ENCODE measurements around the gene ZNF155.

DNA sequence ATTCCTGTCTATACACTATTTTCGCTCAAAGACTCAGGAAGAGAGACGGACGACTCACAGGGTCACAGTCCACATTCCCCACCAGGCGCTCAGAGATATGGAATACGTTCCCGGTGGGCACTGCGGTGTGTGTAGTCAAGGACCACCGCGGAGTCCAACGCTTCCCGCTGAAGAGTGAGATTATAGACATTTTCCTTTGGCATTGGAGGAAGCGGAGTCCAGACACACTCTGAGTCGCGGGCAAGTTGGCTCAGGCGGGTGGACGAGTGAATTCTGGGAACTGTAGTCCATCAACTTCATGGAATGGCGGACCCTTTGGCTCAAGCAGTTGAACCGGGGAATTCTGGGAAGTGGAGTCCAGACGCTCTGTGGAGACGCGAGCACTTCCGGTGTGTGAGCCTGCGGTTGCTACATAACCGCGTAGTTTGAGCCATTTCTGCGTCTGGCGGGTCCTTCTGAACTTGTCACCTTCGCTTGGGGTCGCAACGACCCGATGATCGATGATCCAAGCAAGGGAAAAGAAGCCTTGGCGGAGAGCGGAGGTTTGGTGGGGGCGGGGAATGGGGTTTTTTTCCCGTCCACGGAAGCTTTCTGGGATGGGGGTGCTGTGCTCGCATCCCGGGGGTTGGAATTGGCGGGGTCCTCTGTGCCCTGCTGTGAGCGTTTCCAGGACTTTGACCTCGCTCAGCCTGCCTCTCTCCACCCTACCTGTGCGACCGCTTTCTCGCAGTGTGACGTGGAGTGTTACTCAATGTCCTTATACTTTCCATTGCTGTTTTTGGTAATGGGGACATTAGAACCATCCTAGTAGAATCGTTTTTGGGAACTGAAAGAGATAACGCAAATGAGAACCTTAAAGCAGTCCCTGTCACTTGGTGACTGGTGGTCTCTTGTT, 18.8 kb downstream of the ZNF155 start, which contains the start of gene ZNF230:
- peak; percentile 44; the same call in 1 of the 2 replicates for TF ChIP-seq POLR2A (IDR thresholded peaks at IDR 0.05; ENCODE audit: low read depth, low read length)
- peak; percentile 65; the same call in 1 of the 2 replicates for TF ChIP-seq POLR2AphosphoS5 (IDR thresholded peaks at IDR 0.05; ENCODE audit: low read depth, low read length)
- TF ChIP-seq TAF1 (IDR thresholded peaks at IDR 0.05; ENCODE audit: borderline replicate concordance, low read depth, low read length): no peak

All from GM12892 (cell line).